HepG2 (cell line): Measurements from ENCODE around the gene ZFYVE28. TPM values are rescaled to one million over a fixed set of nuclear protein-coding genes. Genes with fewer than 3 reads are reported as not detected.

Source experiments
- ELF1 ChIP-seq: sonication (generic); formaldehyde crosslinking; IDR thresholded peaks from 2 replicates; pipeline ENCODE4 v1.4.0; 2020; ENCODE audit warnings: missing genetic modification reagents
- FIP1L1 ChIP-seq: fragments of 200-400 bp; formaldehyde crosslinking; IDR thresholded peaks from 2 replicates; pipeline ENCODE4 v1.6.1; 2018; ENCODE audit warnings: low read depth, mild to moderate bottlenecking, low read length, moderate library complexity, borderline replicate concordance; ENCODE audit not compliant: insufficient read depth
- FOXP1 ChIP-seq, 2 experiments: fragments of 450-650 bp in 1 of 2; IDR thresholded peaks; 2 replicates each; pipeline ENCODE4 v1.6.1; 2017 to 2018; ENCODE audit warnings: antibody characterized with exemption in 1 of 2
- GATAD2A ChIP-seq: IDR thresholded peaks from 2 replicates; pipeline ENCODE4 v1.6.1; 2016
- HNRNPUL1 ChIP-seq: fragments of 200-400 bp; formaldehyde crosslinking; IDR thresholded peaks from 2 replicates; pipeline ENCODE4 v1.6.1; 2017; ENCODE audit warnings: low read depth, mild to moderate bottlenecking, low read length, moderate library complexity
- NR2F6 ChIP-seq, 2 experiments: IDR thresholded peaks; 2 replicates each; pipeline ENCODE4 v1.6.1; 2016; ENCODE audit warnings: antibody characterized with exemption in 1 of 2, mild to moderate bottlenecking in 1 of 2
- RCOR2 ChIP-seq: IDR thresholded peaks from 2 replicates; pipeline ENCODE4 v1.6.1; 2016; ENCODE audit warnings: missing biosample characterization, missing genetic modification reagents
- TARDBP ChIP-seq: sonication (generic); formaldehyde crosslinking; IDR thresholded peaks from 2 replicates; pipeline ENCODE4 v1.8.0; 2022; ENCODE audit warnings: mild to moderate bottlenecking, missing genetic modification reagents
- TBX3 ChIP-seq: fragments of 450-650 bp; IDR thresholded peaks from 2 replicates; pipeline ENCODE4 v1.6.1; 2017; ENCODE audit warnings: antibody characterized with exemption, mild to moderate bottlenecking, inconsistent platforms, borderline replicate concordance
- XRCC5 ChIP-seq: fragments of 200-400 bp; formaldehyde crosslinking; optimal IDR thresholded peaks from 2 replicates; pipeline ENCODE3; 2017; ENCODE audit warnings: mild to moderate bottlenecking, low read length
- ZBTB21 ChIP-seq: sonication (generic); formaldehyde crosslinking; IDR thresholded peaks from 2 replicates; pipeline ENCODE4 v1.4.0; 2020; ENCODE audit warnings: missing genetic modification reagents
- ZNF24 ChIP-seq: fragments of 450-650 bp; IDR thresholded peaks from 2 replicates; pipeline ENCODE4 v1.6.1; 2017; ENCODE audit warnings: antibody characterized with exemption, mild to moderate bottlenecking
- ZNF264 ChIP-seq: sonication (generic); formaldehyde crosslinking; IDR thresholded peaks from 2 replicates; pipeline ENCODE4 v1.4.0; 2020; ENCODE audit warnings: missing genetic modification reagents
- ZNF557 ChIP-seq: sonication (generic); formaldehyde crosslinking; IDR thresholded peaks from 2 replicates; pipeline ENCODE4 v1.4.0; 2020; ENCODE audit warnings: missing genetic modification reagents
- ZNF878 ChIP-seq: sonication (generic); formaldehyde crosslinking; IDR thresholded peaks from 2 replicates; pipeline ENCODE4 v1.8.1; 2023; ENCODE audit warnings: mild to moderate bottlenecking, missing genetic modification reagents, moderate library complexity
- ZSCAN25 ChIP-seq: sonication (generic); formaldehyde crosslinking; IDR thresholded peaks from 2 replicates; pipeline ENCODE4 v1.8.0; 2022; ENCODE audit warnings: mild to moderate bottlenecking, missing genetic modification reagents
- polyA plus RNA-seq, 8 experiments: library from polyadenylated mRNA; depleted of rRNA in 3 of 8; stranded (reverse) in 7 of 8; unstranded in 1 of 8; fragments of >200 nt; fragmentation: Illumina TruSeq in 4 of 8; extraction: Trizol in 4 of 8; gene quantifications; 2 replicates each; pipeline versions ENCODE4 v1.2.1 to v1.2.3, GENCODE V29; 2011 to 2016; ENCODE audit warnings: low read depth in 4 of 8, missing spikeins in 1 of 8, mixed read lengths in 1 of 8; ENCODE audit not compliant: insufficient read depth in 1 of 8
- total RNA-seq, 5 experiments: library from RNA; depleted of rRNA; stranded (reverse); fragments of >200 nt; fragmentation: Illumina TruSeq; extraction: Trizol; gene quantifications; 2 replicates each; pipeline ENCODE4 v1.2.3, GENCODE V29; 2016; ENCODE audit warnings: low read depth in 1 of 5
- TF ChIP-seq, protein P1 (sequence below): IDR thresholded peaks from 2 replicates; pipeline ENCODE4 v1.4.0; 2020; ENCODE audit warnings: mild to moderate bottlenecking, missing genetic modification reagents
- TF ChIP-seq, protein P2 (sequence below): sonication (generic); formaldehyde crosslinking; IDR thresholded peaks from 2 replicates; pipeline ENCODE4 v1.5.0; 2020; ENCODE audit warnings: missing genetic modification reagents, mild to moderate bottlenecking, borderline replicate concordance
- TF ChIP-seq, protein P3 (sequence below): sonication (generic); formaldehyde crosslinking; IDR thresholded peaks from 2 replicates; pipeline ENCODE4 v1.5.0; 2020; ENCODE audit warnings: mild to moderate bottlenecking, missing genetic modification reagents, moderate library complexity
- TF ChIP-seq, protein P4 (sequence below): sonication (generic); formaldehyde crosslinking; IDR thresholded peaks from 2 replicates; pipeline ENCODE4 v1.4.0; 2020; ENCODE audit warnings: mild to moderate bottlenecking, missing genetic modification reagents
- TF ChIP-seq, protein P5 (sequence below): IDR thresholded peaks from 2 replicates; pipeline ENCODE4 v1.6.1; 2016; ENCODE audit warnings: missing genetic modification reagents, missing compliant biosample characterization

The ZFYVE28 gene
- total and polyA plus RNA-seq, 2 of the 13 experiments (the other 11 are each of a cell fraction or from before 2014, with no cell fraction given), result 0.12 to 0.22 TPM

DNA sequence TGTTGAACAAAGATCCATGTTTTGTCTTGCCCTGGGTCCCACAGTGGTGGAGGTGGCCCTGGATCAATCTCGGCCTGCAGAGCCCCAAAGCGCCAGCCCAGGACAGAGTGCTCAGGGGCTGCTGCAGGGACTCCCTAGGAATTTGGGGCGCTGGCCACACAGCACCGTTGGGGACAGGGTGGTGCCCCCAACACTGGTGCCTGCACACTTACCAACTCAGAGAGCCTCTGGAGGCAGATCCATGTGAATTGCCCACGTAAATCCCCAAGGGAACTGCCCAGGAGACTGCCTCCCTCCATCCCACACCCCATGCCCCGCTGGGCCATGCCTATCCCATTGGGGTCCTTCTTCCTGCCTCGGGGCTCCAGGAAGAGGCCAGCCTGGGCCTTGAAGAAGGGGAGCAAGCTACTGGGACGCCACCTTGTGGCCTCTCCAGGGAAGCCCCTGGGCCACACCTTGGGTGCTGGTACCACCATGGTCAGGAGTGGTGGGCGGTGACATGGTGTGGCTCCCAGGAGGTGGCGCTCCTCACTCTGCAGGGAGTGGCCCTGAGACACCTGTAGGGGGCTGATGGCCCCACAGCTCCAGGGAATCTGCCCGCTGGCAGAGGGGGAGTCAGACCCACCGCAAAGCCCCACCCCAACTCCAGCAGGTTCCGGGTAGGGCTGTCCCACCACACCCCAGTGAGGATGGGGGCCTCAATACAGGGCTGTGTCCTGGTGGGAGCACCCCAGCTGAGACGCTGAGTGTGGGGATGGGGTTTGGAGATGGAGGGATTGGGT is 23.1 kb upstream of the ZFYVE28 start (continued):
- TF ChIP-seq, protein P1, sequence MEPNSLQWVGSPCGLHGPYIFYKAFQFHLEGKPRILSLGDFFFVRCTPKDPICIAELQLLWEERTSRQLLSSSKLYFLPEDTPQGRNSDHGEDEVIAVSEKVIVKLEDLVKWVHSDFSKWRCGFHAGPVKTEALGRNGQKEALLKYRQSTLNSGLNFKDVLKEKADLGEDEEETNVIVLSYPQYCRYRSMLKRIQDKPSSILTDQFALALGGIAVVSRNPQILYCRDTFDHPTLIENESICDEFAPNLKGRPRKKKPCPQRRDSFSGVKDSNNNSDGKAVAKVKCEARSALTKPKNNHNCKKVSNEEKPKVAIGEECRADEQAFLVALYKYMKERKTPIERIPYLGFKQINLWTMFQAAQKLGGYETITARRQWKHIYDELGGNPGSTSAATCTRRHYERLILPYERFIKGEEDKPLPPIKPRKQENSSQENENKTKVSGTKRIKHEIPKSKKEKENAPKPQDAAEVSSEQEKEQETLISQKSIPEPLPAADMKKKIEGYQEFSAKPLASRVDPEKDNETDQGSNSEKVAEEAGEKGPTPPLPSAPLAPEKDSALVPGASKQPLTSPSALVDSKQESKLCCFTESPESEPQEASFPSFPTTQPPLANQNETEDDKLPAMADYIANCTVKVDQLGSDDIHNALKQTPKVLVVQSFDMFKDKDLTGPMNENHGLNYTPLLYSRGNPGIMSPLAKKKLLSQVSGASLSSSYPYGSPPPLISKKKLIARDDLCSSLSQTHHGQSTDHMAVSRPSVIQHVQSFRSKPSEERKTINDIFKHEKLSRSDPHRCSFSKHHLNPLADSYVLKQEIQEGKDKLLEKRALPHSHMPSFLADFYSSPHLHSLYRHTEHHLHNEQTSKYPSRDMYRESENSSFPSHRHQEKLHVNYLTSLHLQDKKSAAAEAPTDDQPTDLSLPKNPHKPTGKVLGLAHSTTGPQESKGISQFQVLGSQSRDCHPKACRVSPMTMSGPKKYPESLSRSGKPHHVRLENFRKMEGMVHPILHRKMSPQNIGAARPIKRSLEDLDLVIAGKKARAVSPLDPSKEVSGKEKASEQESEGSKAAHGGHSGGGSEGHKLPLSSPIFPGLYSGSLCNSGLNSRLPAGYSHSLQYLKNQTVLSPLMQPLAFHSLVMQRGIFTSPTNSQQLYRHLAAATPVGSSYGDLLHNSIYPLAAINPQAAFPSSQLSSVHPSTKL (CRISPR knock-in tag), result peak; percentile 28; the same call in 1 of the 2 replicates
- TF ChIP-seq RCOR2 (CRISPR knock-in tag), result no peak
- no peak for TF ChIP-seq TBX3
- TF ChIP-seq ZNF24, result no peak
- no peak for TF ChIP-seq FOXP1 (IDR thresholded peaks at IDR 0.05)
- TF ChIP-seq FOXP1 (CRISPR knock-in tag; IDR thresholded peaks at IDR 0.05), result no peak
- no peak for TF ChIP-seq ZBTB21 (CRISPR knock-in tag)
- TF ChIP-seq, protein P2, sequence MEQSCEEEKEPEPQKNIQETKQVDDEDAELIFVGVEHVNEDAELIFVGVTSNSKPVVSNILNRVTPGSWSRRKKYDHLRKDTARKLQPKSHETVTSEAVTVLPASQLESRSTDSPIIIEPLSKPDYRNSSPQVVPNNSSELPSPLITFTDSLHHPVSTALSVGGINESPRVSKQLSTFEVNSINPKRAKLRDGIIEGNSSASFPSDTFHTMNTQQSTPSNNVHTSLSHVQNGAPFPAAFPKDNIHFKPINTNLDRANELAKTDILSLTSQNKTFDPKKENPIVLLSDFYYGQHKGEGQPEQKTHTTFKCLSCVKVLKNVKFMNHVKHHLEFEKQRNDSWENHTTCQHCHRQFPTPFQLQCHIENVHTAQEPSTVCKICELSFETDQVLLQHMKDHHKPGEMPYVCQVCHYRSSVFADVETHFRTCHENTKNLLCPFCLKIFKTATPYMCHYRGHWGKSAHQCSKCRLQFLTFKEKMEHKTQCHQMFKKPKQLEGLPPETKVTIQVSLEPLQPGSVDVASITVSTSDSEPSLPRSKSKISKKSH, result peak; percentile 71; the same call in 1 of the 2 replicates
- TF ChIP-seq FIP1L1, result no peak
- TF ChIP-seq ZNF557, result no peak
- TF ChIP-seq, protein P3, sequence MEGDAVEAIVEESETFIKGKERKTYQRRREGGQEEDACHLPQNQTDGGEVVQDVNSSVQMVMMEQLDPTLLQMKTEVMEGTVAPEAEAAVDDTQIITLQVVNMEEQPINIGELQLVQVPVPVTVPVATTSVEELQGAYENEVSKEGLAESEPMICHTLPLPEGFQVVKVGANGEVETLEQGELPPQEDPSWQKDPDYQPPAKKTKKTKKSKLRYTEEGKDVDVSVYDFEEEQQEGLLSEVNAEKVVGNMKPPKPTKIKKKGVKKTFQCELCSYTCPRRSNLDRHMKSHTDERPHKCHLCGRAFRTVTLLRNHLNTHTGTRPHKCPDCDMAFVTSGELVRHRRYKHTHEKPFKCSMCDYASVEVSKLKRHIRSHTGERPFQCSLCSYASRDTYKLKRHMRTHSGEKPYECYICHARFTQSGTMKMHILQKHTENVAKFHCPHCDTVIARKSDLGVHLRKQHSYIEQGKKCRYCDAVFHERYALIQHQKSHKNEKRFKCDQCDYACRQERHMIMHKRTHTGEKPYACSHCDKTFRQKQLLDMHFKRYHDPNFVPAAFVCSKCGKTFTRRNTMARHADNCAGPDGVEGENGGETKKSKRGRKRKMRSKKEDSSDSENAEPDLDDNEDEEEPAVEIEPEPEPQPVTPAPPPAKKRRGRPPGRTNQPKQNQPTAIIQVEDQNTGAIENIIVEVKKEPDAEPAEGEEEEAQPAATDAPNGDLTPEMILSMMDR (CRISPR knock-in tag), result peak; percentile 97
- peak; percentile 34; the same call in 1 of the 2 replicates for TF ChIP-seq ELF1 (CRISPR knock-in tag)
- TF ChIP-seq GATAD2A, result peak; percentile 84
- peak; percentile 64; the same call in 1 of the 2 replicates for TF ChIP-seq TARDBP (CRISPR knock-in tag)
- TF ChIP-seq HNRNPUL1, result no peak
- TF ChIP-seq ZSCAN25 (CRISPR knock-in tag), result peak; percentile 30; the same call in 1 of the 2 replicates
- TF ChIP-seq ZNF264 (CRISPR knock-in tag), result no peak
- TF ChIP-seq NR2F6 (IDR thresholded peaks at IDR 0.05), result no peak
- peak; percentile 26 for TF ChIP-seq NR2F6 (CRISPR knock-in tag; IDR thresholded peaks at IDR 0.05)
- TF ChIP-seq, protein P4, sequence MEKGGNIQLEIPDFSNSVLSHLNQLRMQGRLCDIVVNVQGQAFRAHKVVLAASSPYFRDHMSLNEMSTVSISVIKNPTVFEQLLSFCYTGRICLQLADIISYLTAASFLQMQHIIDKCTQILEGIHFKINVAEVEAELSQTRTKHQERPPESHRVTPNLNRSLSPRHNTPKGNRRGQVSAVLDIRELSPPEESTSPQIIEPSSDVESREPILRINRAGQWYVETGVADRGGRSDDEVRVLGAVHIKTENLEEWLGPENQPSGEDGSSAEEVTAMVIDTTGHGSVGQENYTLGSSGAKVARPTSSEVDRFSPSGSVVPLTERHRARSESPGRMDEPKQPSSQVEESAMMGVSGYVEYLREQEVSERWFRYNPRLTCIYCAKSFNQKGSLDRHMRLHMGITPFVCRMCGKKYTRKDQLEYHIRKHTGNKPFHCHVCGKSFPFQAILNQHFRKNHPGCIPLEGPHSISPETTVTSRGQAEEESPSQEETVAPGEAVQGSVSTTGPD (CRISPR knock-in tag), result 0 out of 2 replicates have a peak, but pooled peaks have one; percentile 60
- no peak for TF ChIP-seq ZNF878
- peak; percentile 95 for TF ChIP-seq XRCC5
- TF ChIP-seq, protein P5, sequence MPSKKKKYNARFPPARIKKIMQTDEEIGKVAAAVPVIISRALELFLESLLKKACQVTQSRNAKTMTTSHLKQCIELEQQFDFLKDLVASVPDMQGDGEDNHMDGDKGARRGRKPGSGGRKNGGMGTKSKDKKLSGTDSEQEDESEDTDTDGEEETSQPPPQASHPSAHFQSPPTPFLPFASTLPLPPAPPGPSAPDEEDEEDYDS (CRISPR knock-in tag), result peak; percentile 36; the same call in 1 of the 2 replicates
